Panc1 (cell line): ENCODE results near the gene HOXD9. TPM values are rescaled to one million over a fixed set of nuclear protein-coding genes. Genes with fewer than 3 reads are reported as not detected.

Source experiments
- ATAC-seq: fragments of 200-7000 bp; cut with Tn5 transposase; 2 replicates; pipeline ENCODE4 v1.9.1; 2020; ENCODE audit warnings: mild to moderate bottlenecking, moderate library complexity
- BruUV-seq: library from RNA; stranded (reverse); fragments of 400-500 nt; replicated peaks from 2 replicates; lab custom pipeline; 2021; lab: Mats Ljungman, UMichigan
- CTCF ChIA-PET: fragments of 300-600 bp; sonication (Branson Sonifier 250); formaldehyde crosslinking; loops from one replicate; lab custom pipeline; 2022; ENCODE audit warnings: antibody characterized with exemption; lab: Charles Lee
- POLR2A ChIA-PET: fragments of 300-600 bp; sonication (Branson Sonifier 250); formaldehyde crosslinking; loops from one replicate; lab custom pipeline; 2022; ENCODE audit warnings: antibody characterized with exemption; lab: Charles Lee
- DNase-seq: peaks from one replicate; pipeline ENCODE4 v3.0.0-alpha.2; 2010; ENCODE audit warnings: low read depth, low spot score
- H3K27ac ChIP-seq: 2 replicates; pipeline ENCODE4 v1.5.1; 2011; ENCODE audit warnings: mild to moderate bottlenecking, low read length, inconsistent platforms
- H3K27me3 ChIP-seq: fragments of 200-500 bp; sonication (Bioruptor generic); 2 replicates; pipeline ENCODE4 v1.6.0; 2014; ENCODE audit warnings: low read length, inconsistent platforms; ENCODE audit not compliant: control insufficient read depth, insufficient read depth
- H3K36me3 ChIP-seq: fragments of 200-500 bp; sonication (Bioruptor generic); 2 replicates; pipeline ENCODE4 v1.5.1; 2014; ENCODE audit warnings: inconsistent platforms, mild to moderate bottlenecking, low read length, moderate library complexity; ENCODE audit not compliant: control insufficient read depth, insufficient read depth
- H3K4me1 ChIP-seq: 2 replicates; pipeline ENCODE4 v1.5.1; 2011; ENCODE audit warnings: inconsistent platforms, mild to moderate bottlenecking, low read length, moderate library complexity; ENCODE audit not compliant: control insufficient read depth, insufficient read depth
- H3K4me3 ChIP-seq, 2 experiments: 2 replicates each; pipeline ENCODE4 v1.5.1; 2011 to 2012; ENCODE audit warnings: low read depth in 2 of 2, low read length in 2 of 2, mild to moderate bottlenecking in 2 of 2, inconsistent platforms in 1 of 2, moderate library complexity in 1 of 2
- H3K9me3 ChIP-seq: fragments of 200-500 bp; sonication (Bioruptor generic); 2 replicates; pipeline ENCODE4 v1.5.1; 2014; ENCODE audit warnings: low read depth, mild to moderate bottlenecking, inconsistent platforms, low read length, moderate library complexity; ENCODE audit not compliant: control insufficient read depth, insufficient read depth
- POLR2AphosphoS5 ChIP-seq: IDR thresholded peaks from 2 replicates; pipeline ENCODE4 v1.6.1; 2012; ENCODE audit warnings: mild to moderate bottlenecking, low read depth, low read length, moderate library complexity
- SIN3A ChIP-seq: IDR thresholded peaks from 2 replicates; pipeline ENCODE4 v1.6.1; 2012; ENCODE audit warnings: low read depth, mild to moderate bottlenecking, low read length, moderate library complexity, borderline replicate concordance; ENCODE audit not compliant: insufficient read depth
- TCF7L2 ChIP-seq: IDR thresholded peaks from 2 replicates; pipeline ENCODE4 v1.6.1; 2011; ENCODE audit warnings: mild to moderate bottlenecking, low read depth, low read length, inconsistent platforms
- in situ Hi-C: cut with HindIII; loops from 2 replicates; pipeline ENCODE4 v1.10.0; 2016; ENCODE audit warnings: low sequenced_read_pairs, low pct_unique_long_range_greater_than_20kb
- intact Hi-C: fragments of 100-400 bp; cut with micrococcal nuclease; formaldehyde crosslinking; loops from one replicate; pipeline ENCODE4 v1.10.0; 2022; ENCODE audit not compliant: unreplicated experiment
- total RNA-seq: library from RNA; stranded (reverse); gene quantifications from one replicate; pipeline ENCODE4 v1.2.1, GENCODE V29; 2021; ENCODE audit not compliant: unreplicated experiment
- TF ChIP-seq, protein P1 (sequence below), 2 experiments: IDR thresholded peaks; 2 replicates each; pipeline ENCODE4 v1.6.1; 2011 to 2012; ENCODE audit warnings: low read depth in 2 of 2, control low read depth in 1 of 2, low read length in 1 of 2, mild to moderate bottlenecking in 1 of 2, moderate library complexity in 1 of 2; ENCODE audit not compliant: insufficient read depth in 1 of 2
- TF ChIP-seq, protein P2 (sequence below): fragments of 450-650 bp; IDR thresholded peaks from 2 replicates; pipeline ENCODE4 v1.5.1; 2017; ENCODE audit warnings: mild to moderate bottlenecking

The HOXD9 gene
- total RNA-seq, 1 experiment from 2014 or later, result 0.15 TPM

DNA sequence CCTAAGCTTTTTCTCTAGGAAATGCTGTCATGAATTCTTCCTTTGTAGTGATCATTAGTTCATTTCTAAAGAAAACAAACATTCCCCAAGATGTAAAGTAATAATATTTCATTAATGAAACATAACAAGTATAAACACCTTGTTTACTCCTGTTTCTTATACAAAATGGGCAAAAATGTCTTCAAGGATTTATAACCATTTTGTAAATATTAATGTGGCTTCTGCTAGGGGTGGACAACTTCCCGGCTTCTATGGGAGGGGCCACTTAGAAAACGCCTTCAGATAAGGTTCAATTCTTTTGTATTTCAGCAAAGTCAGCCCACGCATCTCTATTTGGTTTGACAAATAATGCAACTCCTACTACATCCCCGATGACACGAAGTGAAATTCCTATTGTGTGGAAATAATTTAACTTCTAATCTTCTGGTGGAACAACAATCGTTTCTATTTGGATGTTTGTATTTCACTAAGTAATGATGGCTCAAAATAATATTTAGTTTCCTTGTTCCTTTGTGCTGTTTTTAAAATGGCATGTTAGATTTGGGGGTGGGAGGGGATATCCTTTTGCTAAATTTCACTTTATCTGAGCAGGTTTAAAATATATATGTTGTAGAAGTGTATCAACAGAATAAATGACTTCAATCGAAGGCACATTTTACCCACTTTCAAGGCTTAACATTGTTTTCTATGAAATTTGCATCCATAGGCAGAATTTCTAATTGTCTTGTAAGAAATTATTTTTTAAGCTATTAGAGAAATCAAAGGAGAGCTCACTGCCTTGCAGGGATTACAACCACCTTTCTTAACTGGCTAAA lies 51.3 kb downstream of the HOXD9 start:
- no peak overlapping the region for H3K4me3 ChIP-seq
- ChIA-PET CTCF (no interaction called here), POLR2A (no interaction called here)
- H3K27me3 ChIP-seq, result no peaks in the 10 kb centered on the region
- no peak for DNase-seq
- intact Hi-C loops (no loop called here), in situ Hi-C loops (no loop called here)
- H3K9me3 ChIP-seq, result no peaks in the 10 kb centered on the region
- H3K27ac ChIP-seq, result no peak overlapping the region
- ATAC-seq, result no peak
- H3K36me3 ChIP-seq, result no peaks in the 10 kb centered on the region
- TF ChIP-seq POLR2AphosphoS5 (no peak), TCF7L2 (no peak), SIN3A (no peak)
- TF ChIP-seq, protein P1, sequence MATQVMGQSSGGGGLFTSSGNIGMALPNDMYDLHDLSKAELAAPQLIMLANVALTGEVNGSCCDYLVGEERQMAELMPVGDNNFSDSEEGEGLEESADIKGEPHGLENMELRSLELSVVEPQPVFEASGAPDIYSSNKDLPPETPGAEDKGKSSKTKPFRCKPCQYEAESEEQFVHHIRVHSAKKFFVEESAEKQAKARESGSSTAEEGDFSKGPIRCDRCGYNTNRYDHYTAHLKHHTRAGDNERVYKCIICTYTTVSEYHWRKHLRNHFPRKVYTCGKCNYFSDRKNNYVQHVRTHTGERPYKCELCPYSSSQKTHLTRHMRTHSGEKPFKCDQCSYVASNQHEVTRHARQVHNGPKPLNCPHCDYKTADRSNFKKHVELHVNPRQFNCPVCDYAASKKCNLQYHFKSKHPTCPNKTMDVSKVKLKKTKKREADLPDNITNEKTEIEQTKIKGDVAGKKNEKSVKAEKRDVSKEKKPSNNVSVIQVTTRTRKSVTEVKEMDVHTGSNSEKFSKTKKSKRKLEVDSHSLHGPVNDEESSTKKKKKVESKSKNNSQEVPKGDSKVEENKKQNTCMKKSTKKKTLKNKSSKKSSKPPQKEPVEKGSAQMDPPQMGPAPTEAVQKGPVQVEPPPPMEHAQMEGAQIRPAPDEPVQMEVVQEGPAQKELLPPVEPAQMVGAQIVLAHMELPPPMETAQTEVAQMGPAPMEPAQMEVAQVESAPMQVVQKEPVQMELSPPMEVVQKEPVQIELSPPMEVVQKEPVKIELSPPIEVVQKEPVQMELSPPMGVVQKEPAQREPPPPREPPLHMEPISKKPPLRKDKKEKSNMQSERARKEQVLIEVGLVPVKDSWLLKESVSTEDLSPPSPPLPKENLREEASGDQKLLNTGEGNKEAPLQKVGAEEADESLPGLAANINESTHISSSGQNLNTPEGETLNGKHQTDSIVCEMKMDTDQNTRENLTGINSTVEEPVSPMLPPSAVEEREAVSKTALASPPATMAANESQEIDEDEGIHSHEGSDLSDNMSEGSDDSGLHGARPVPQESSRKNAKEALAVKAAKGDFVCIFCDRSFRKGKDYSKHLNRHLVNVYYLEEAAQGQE (IDR thresholded peaks at IDR 0.05; ENCODE audit: insufficient read depth in 1 of 2, low read depth in 2 of 2, low read length in 1 of 2), result no peak
- TF ChIP-seq, protein P2, sequence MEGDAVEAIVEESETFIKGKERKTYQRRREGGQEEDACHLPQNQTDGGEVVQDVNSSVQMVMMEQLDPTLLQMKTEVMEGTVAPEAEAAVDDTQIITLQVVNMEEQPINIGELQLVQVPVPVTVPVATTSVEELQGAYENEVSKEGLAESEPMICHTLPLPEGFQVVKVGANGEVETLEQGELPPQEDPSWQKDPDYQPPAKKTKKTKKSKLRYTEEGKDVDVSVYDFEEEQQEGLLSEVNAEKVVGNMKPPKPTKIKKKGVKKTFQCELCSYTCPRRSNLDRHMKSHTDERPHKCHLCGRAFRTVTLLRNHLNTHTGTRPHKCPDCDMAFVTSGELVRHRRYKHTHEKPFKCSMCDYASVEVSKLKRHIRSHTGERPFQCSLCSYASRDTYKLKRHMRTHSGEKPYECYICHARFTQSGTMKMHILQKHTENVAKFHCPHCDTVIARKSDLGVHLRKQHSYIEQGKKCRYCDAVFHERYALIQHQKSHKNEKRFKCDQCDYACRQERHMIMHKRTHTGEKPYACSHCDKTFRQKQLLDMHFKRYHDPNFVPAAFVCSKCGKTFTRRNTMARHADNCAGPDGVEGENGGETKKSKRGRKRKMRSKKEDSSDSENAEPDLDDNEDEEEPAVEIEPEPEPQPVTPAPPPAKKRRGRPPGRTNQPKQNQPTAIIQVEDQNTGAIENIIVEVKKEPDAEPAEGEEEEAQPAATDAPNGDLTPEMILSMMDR, result no peak
- BruUV-seq, result no TSS peak
- H3K4me1 ChIP-seq, result no peaks in the 10 kb centered on the region

DNA sequence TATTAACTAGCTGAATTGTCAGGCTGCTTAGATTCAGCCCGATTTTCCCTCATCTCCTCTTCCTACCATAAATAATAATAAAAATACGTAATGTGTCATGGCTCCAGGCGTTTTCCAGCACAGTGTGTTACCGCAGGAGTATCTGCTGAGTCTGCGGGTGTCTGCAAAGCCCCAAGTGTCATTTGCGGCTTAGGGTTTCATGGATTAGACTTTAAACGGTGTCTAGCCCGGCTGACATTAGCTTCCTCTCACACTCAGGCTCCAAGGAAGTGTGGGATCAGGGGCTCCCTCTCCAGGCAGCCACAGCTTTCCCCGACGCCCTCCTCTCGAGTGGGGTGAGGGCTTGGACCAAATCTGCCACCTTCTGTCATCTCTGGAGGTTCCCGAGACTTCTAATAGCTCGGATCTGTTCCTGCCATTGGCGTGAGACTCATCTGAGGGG lies 51.9 kb downstream of the HOXD9 start:
- ATAC-seq (peak; percentile 35), DNase-seq (no peak)
- H3K9me3 ChIP-seq, result no peaks in the 10 kb centered on the region
- in situ Hi-C loops (no loop called here), intact Hi-C loops (no loop called here)
- H3K4me1 ChIP-seq, result no peaks in the 10 kb centered on the region
- no peaks in the 10 kb centered on the region for H3K36me3 ChIP-seq
- BruUV-seq, result no TSS peak
- CTCF ChIA-PET, result no interaction called here
- H3K4me3 ChIP-seq, result peak overlapping the region in 1 of 2 experiments; percentile 30; a peak in 2 of 4 replicates
- no peak overlapping the region for H3K27ac ChIP-seq
- POLR2A ChIA-PET, result no interaction called here
- TF ChIP-seq, protein P2, result no peak
- no peak for TF ChIP-seq POLR2AphosphoS5
- TF ChIP-seq SIN3A, result no peak
- TF ChIP-seq, protein P1 (IDR thresholded peaks at IDR 0.05; ENCODE audit: insufficient read depth in 1 of 2, low read depth in 2 of 2, low read length in 1 of 2), result no peak
- no peak for TF ChIP-seq TCF7L2
- no peaks in the 10 kb centered on the region for H3K27me3 ChIP-seq
